H9 (cell line): ENCODE measurements around the gene FYCO1. TPM values are rescaled to one million over a fixed set of nuclear protein-coding genes. Genes with fewer than 3 reads are reported as not detected.

Source experiments
- DNase-seq: peaks from one replicate; pipeline ENCODE4 v3.0.0-alpha.2; 2017
- H2AFZ ChIP-seq: one replicate; pipeline ENCODE4 v1.6.1; 2013; ENCODE audit warnings: mild to moderate bottlenecking, low read length, control low read depth, moderate library complexity
- H2AK5ac ChIP-seq: 2 replicates; pipeline ENCODE4 v1.6.1; 2013; ENCODE audit warnings: low read length, control low read depth, mixed read lengths; ENCODE audit not compliant: insufficient read length
- H2BK120ac ChIP-seq: one replicate; pipeline ENCODE4 v1.6.1; 2013; ENCODE audit warnings: low read depth, mild to moderate bottlenecking, low read length, control low read depth, inconsistent platforms; ENCODE audit not compliant: poor library complexity, severe bottlenecking
- H2BK12ac ChIP-seq: 2 replicates; pipeline ENCODE4 v1.6.1; 2013; ENCODE audit warnings: low read length, control low read depth, mixed read lengths, low read depth; ENCODE audit not compliant: insufficient read length
- H2BK15ac ChIP-seq: 2 replicates; pipeline ENCODE4 v1.6.1; 2013; ENCODE audit warnings: low read depth, low read length, control low read depth
- H2BK20ac ChIP-seq: one replicate; pipeline ENCODE4 v1.6.1; 2013; ENCODE audit warnings: low read depth, mild to moderate bottlenecking, low read length, control low read depth, inconsistent platforms; ENCODE audit not compliant: poor library complexity, severe bottlenecking
- H2BK5ac ChIP-seq: 2 replicates; pipeline ENCODE4 v1.6.1; 2013; ENCODE audit warnings: low read length, control low read depth, mixed read lengths; ENCODE audit not compliant: insufficient read length
- H3K14ac ChIP-seq: 2 replicates; pipeline ENCODE4 v1.6.1; 2013; ENCODE audit warnings: low read length, control low read depth; ENCODE audit not compliant: insufficient read depth
- H3K18ac ChIP-seq: 2 replicates; pipeline ENCODE4 v1.6.1; 2013; ENCODE audit warnings: low read depth, mild to moderate bottlenecking, mixed read lengths, low read length, control low read depth; ENCODE audit not compliant: insufficient read length
- H3K23ac ChIP-seq: 2 replicates; pipeline ENCODE4 v1.6.1; 2013; ENCODE audit warnings: low read length, control low read depth, mixed read lengths, low read depth; ENCODE audit not compliant: insufficient read length
- H3K23me2 ChIP-seq: 2 replicates; pipeline ENCODE4 v1.6.1; 2013; ENCODE audit warnings: low read depth, mild to moderate bottlenecking, mixed read lengths, low read length, control low read depth; ENCODE audit not compliant: insufficient read length, poor library complexity, severe bottlenecking
- H3K27ac ChIP-seq: 2 replicates; pipeline ENCODE4 v1.5.1; 2013; ENCODE audit warnings: low read length, control low read depth, mixed read lengths, low read depth; ENCODE audit not compliant: insufficient read length
- H3K27me3 ChIP-seq: 2 replicates; pipeline ENCODE4 v1.6.1; 2013; ENCODE audit warnings: low read length, control low read depth, inconsistent platforms; ENCODE audit not compliant: insufficient read depth
- H3K4ac ChIP-seq: 2 replicates; pipeline ENCODE4 v1.6.1; 2013; ENCODE audit warnings: low read depth, mild to moderate bottlenecking, control low read depth, inconsistent platforms, low read length, moderate library complexity
- H3K4me1 ChIP-seq: 2 replicates; pipeline ENCODE4 v1.6.1; 2013; ENCODE audit warnings: low read length, control low read depth, inconsistent platforms; ENCODE audit not compliant: insufficient read depth
- H3K4me2 ChIP-seq: 2 replicates; pipeline ENCODE4 v1.6.1; 2013; ENCODE audit warnings: low read length, control low read depth, mixed read lengths; ENCODE audit not compliant: insufficient read length, insufficient read depth
- H3K56ac ChIP-seq: 2 replicates; pipeline ENCODE4 v1.6.1; 2013; ENCODE audit warnings: low read depth, mild to moderate bottlenecking, mixed read lengths, low read length, control low read depth; ENCODE audit not compliant: insufficient read length
- H3K79me1 ChIP-seq: 2 replicates; pipeline ENCODE4 v1.6.1; 2013; ENCODE audit warnings: low read depth, mild to moderate bottlenecking, moderate library complexity, low read length, control low read depth, inconsistent platforms; ENCODE audit not compliant: insufficient read depth, poor library complexity, severe bottlenecking
- H3K79me2 ChIP-seq: 2 replicates; pipeline ENCODE4 v1.6.1; 2013; ENCODE audit warnings: low read length, control low read depth, inconsistent platforms; ENCODE audit not compliant: insufficient read depth
- H3K9ac ChIP-seq: 2 replicates; pipeline ENCODE4 v1.6.1; 2013; ENCODE audit warnings: low read length, control low read depth, mixed read lengths; ENCODE audit not compliant: insufficient read length; ENCODE audit errors: extremely low read depth
- H3K9me3 ChIP-seq: one replicate; pipeline ENCODE4 v1.6.1; 2013; ENCODE audit warnings: low read depth, low read length, inconsistent platforms; ENCODE audit not compliant: control insufficient read depth
- H3T11ph ChIP-seq: one replicate; pipeline ENCODE4 v1.6.1; 2013; ENCODE audit warnings: mild to moderate bottlenecking, low read length, control low read depth, inconsistent platforms
- H4K20me1 ChIP-seq: one replicate; pipeline ENCODE4 v1.6.1; 2013; ENCODE audit not compliant: control insufficient read depth, insufficient read length, insufficient read depth
- H4K5ac ChIP-seq: 2 replicates; pipeline ENCODE4 v1.6.1; 2013; ENCODE audit warnings: low read depth, mild to moderate bottlenecking, mixed read lengths, low read length, control low read depth; ENCODE audit not compliant: insufficient read length
- H4K8ac ChIP-seq: replicated peaks from 2 replicates; pipeline ENCODE4 v1.6.1; 2013; ENCODE audit warnings: low read length, control low read depth, mixed read lengths, low read depth; ENCODE audit not compliant: insufficient read length
- H4K91ac ChIP-seq: 2 replicates; pipeline ENCODE4 v1.6.1; 2013; ENCODE audit warnings: low read depth, mild to moderate bottlenecking, moderate library complexity, mixed read lengths, low read length, control low read depth; ENCODE audit not compliant: insufficient read length
- H3K27ac Mint-ChIP-seq, 3 experiments: 2 replicates in 2 of 3; 3 replicates in 1 of 3; pipeline ENCODE4 v1.8.0; 2020 to 2021; ENCODE audit warnings: mixed read lengths in 3 of 3, mild to moderate bottlenecking in 1 of 3, moderate library complexity in 1 of 3
- H3K27me3 Mint-ChIP-seq: 2 replicates; pipeline ENCODE4 v1.8.0; 2021; ENCODE audit warnings: low read depth, mild to moderate bottlenecking, moderate library complexity, mixed read lengths
- H3K36me3 Mint-ChIP-seq, 3 experiments: 2 replicates in 2 of 3; 3 replicates in 1 of 3; pipeline ENCODE4 v1.8.0; 2020 to 2021; ENCODE audit warnings: low read depth in 3 of 3, mixed read lengths in 3 of 3; ENCODE audit not compliant: insufficient read depth in 1 of 3
- H3K4me1 Mint-ChIP-seq, 2 experiments: 2 replicates each; pipeline ENCODE4 v1.8.0; 2020; ENCODE audit warnings: mixed read lengths in 2 of 2
- H3K4me3 Mint-ChIP-seq, 2 experiments: 2 replicates in 1 of 2; 3 replicates in 1 of 2; pipeline ENCODE4 v1.8.0; 2020 to 2021; ENCODE audit warnings: mild to moderate bottlenecking in 2 of 2, mixed read lengths in 2 of 2, moderate library complexity in 1 of 2
- H3K9me3 Mint-ChIP-seq, 2 experiments: 2 replicates in 1 of 2; 3 replicates in 1 of 2; pipeline ENCODE4 v1.8.0; 2020; ENCODE audit warnings: mild to moderate bottlenecking in 2 of 2, mixed read lengths in 2 of 2, moderate library complexity in 1 of 2
- CTCF ChIP-seq: fragments of 200-600 bp; sonication (generic); conservative IDR thresholded peaks from 3 replicates; pipeline ENCODE4 v1.8.0; 2021; ENCODE audit warnings: antibody characterized with exemption, mild to moderate bottlenecking
- WGBS: extraction: QIAGEN DNeasy Blood & Tissue Kit; methylation state at CpG from one replicate; pipeline ENCODE4 v1.1.7; 2013; ENCODE audit warnings: missing lambda C conversion rate, low lambda C conversion rate, mixed read lengths; ENCODE audit not compliant: insufficient read length; ENCODE audit errors: extremely low coverage; 5-methylcytosine and 5-hydroxymethylcytosine counted together
- total RNA-seq: library from RNA; stranded (reverse); gene quantifications from 2 replicates; pipeline ENCODE4 v1.2.1, GENCODE V29; 2021

Gene FYCO1
- total RNA-seq, 1 experiment from 2014 or later = 10.4 TPM

- H3K4me1 Mint-ChIP-seq = peaks cover 7 to 9% of the 10 kb centered on the region in 2 experiments
- no peaks in the 10 kb centered on the region for H3K23me2 ChIP-seq
- no peaks in the 10 kb centered on the region; the same call in 1 of the 2 replicates for H3K4me1 ChIP-seq
- no peak overlapping the region for H3K9ac ChIP-seq
- no peak overlapping the region for H2BK120ac ChIP-seq
- H3K4ac ChIP-seq = no peak overlapping the region
- H3K27me3 Mint-ChIP-seq = peaks cover 35% of the 10 kb centered on the region
- no peak overlapping the region for H3K56ac ChIP-seq
- no peak overlapping the region for H2BK12ac ChIP-seq
- H4K5ac ChIP-seq = no peak overlapping the region
- no peak overlapping the region for H3T11ph ChIP-seq
- no peak overlapping the region for H3K4me3 Mint-ChIP-seq
- no peak overlapping the region for H2BK20ac ChIP-seq
- no peaks in the 10 kb centered on the region; a peak in 1 of 7 replicates for H3K36me3 Mint-ChIP-seq
- H2BK15ac ChIP-seq = no peak overlapping the region
- H3K14ac ChIP-seq = no peak overlapping the region
- whole genome bisulfite sequencing = no CpG with 5 or more reads among the region's 11 CpGs
- no peak overlapping the region for H3K4me2 ChIP-seq
- H4K8ac ChIP-seq = no peak overlapping the region
- no peaks in the 10 kb centered on the region for H3K79me1 ChIP-seq
- DNase-seq = no peak
- H2AK5ac ChIP-seq = no peak overlapping the region
- H4K20me1 ChIP-seq = no peaks in the 10 kb centered on the region
- no peaks in the 10 kb centered on the region for H3K9me3 Mint-ChIP-seq
- H2AFZ ChIP-seq = no peak overlapping the region
- no peak overlapping the region for H2BK5ac ChIP-seq
- H3K27me3 ChIP-seq = no peaks in the 10 kb centered on the region
- no peaks in the 10 kb centered on the region for H3K9me3 ChIP-seq
- no peak overlapping the region for H3K18ac ChIP-seq
- H3K79me2 ChIP-seq = no peaks in the 10 kb centered on the region
- no peak overlapping the region for H4K91ac ChIP-seq
- no peak overlapping the region for H3K27ac Mint-ChIP-seq
- no peak for TF ChIP-seq CTCF
- H3K27ac ChIP-seq = no peak overlapping the region
- no peak overlapping the region for H3K23ac ChIP-seq
Measured at GRCh38 chr3:45911511-45912226, 84.0 kb downstream of the FYCO1 start.
